SK-N-MC (cell line): ENCODE data around the gene CACNG4.

Experiments used
- DNase-seq: peaks from one replicate; pipeline ENCODE4 v3.0.0-alpha.2; 2011; ENCODE audit warnings: low read depth, low spot score
- H3K27ac ChIP-seq: fragments of 200-600 bp; sonication (generic); 2 replicates; pipeline ENCODE4 v1.5.1; 2016; ENCODE audit warnings: mixed run types
- H3K36me3 ChIP-seq: fragments of 200-600 bp; sonication (generic); 2 replicates; pipeline ENCODE4 v1.6.1; 2017; ENCODE audit warnings: antibody characterized with exemption, low read length, mixed read lengths; ENCODE audit not compliant: insufficient read depth
- H3K4me3 ChIP-seq: fragments of 200-600 bp; sonication (generic); 2 replicates; pipeline ENCODE4 v1.5.1; 2016
- H3K9ac ChIP-seq: fragments of 200-600 bp; sonication (generic); 2 replicates; pipeline ENCODE4 v1.8.0; 2017; ENCODE audit warnings: mixed run types, mixed read lengths; ENCODE audit not compliant: insufficient read length
- H3K9me3 ChIP-seq: fragments of 200-600 bp; sonication (generic); 2 replicates; pipeline ENCODE4 v1.6.1; 2017; ENCODE audit warnings: low read depth, mild to moderate bottlenecking, antibody characterized with exemption, low read length, moderate library complexity, mixed read lengths
- EZH2 ChIP-seq: fragments of 200-600 bp; sonication (generic); IDR thresholded peaks from one replicate; pipeline ENCODE4 v1.6.1; 2017; ENCODE audit warnings: antibody characterized with exemption
- FOXP2 ChIP-seq: optimal IDR thresholded peaks from 2 replicates; pipeline ENCODE3; 2011; ENCODE audit warnings: mild to moderate bottlenecking, moderate library complexity; ENCODE audit not compliant: insufficient read depth; ENCODE audit errors: extremely low read length, control extremely low read depth
- POLR2AphosphoS5 ChIP-seq: IDR thresholded peaks from 2 replicates; pipeline ENCODE4 v1.6.1; 2012; ENCODE audit warnings: mild to moderate bottlenecking, low read depth, low read length, borderline replicate concordance

Gene CACNG4

DNA sequence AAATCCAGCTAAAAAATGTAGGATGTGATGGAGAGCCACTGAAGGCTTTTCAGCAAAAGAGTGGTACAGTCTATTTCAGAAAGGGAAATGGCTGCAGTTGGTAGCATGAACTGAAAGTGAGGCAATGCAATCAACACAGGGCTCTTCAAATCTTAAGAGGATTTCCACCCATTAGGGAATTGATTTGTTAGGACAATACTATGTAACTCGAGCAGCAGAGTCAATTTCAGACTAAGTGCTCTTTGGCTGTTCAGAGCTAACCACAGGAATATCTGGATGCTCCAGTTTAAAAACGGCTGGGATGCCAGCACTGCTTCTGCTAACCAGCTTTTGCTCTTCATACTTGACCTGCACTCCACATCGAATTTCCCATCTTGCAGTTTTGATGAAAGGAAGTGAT, 104.5 kb downstream of the CACNG4 start:
- Histone ChIP-seq H3K9ac (no peak overlapping the region), H3K4me3 (no peak overlapping the region), H3K36me3 (peaks cover 3% of the 10 kb centered on the region), H3K9me3 (no peaks in the 10 kb centered on the region), H3K27ac (no peak overlapping the region)
- TF ChIP-seq EZH2 = no peak
- TF ChIP-seq FOXP2 = no peak
- TF ChIP-seq POLR2AphosphoS5 = no peak
- DNase-seq = no peak

DNA sequence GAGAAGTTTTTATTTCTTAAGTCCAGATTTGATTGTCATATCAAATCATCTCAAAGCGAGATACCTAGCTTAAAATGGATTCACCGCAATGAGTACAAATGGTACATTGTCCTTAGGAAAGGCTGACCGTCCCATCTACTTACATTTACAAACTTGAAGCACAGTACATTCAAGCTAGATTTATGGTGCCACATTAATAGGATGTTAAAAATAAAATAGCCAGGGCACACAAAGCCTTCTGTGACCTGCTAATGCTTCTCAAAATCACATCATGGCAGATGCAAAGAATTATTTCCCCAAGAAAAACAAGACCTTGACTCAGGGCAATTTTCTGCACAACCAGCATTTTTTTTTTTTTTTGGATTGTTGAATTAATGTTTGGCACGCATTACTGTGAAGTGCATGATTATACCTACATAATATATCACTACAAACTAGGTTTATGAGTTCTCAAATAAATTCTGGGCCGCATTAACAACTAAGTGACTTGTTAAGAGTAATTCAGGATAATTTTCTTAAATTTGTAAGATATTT, 105.2 kb downstream of the CACNG4 start:
- Histone ChIP-seq H3K4me3 (no peak overlapping the region), H3K27ac (no peak overlapping the region), H3K9ac (no peak overlapping the region), H3K9me3 (no peaks in the 10 kb centered on the region), H3K36me3 (peaks cover 3% of the 10 kb centered on the region)
- DNase-seq = no peak
- no peak for TF ChIP-seq FOXP2
- TF ChIP-seq EZH2 = no peak
- no peak for TF ChIP-seq POLR2AphosphoS5

GRCh38 chr17:67071595-67071994, 107.1 kb downstream of the CACNG4 start:
- H3K9me3 ChIP-seq = no peaks in the 10 kb centered on the region

GRCh38 chr17:67072885-67073284, 108.4 kb downstream of the CACNG4 start:
- no peak overlapping the region for H3K9ac ChIP-seq
- TF ChIP-seq POLR2AphosphoS5 (no peak), EZH2 (no peak), FOXP2 (no peak)

More at GRCh38 chr17:67071595-67071994, 107.1 kb downstream of the CACNG4 start:
- Histone ChIP-seq H3K36me3 (peaks cover 3% of the 10 kb centered on the region), H3K9ac (no peak overlapping the region), H3K4me3 (no peak overlapping the region), H3K27ac (no peak overlapping the region)
- no peak for TF ChIP-seq EZH2
- TF ChIP-seq POLR2AphosphoS5 = no peak
- no peak for TF ChIP-seq FOXP2
- no peak for DNase-seq

GRCh38 chr17:67074781-67075180, 110.3 kb downstream of the CACNG4 start:
- no peaks in the 10 kb centered on the region for H3K9me3 ChIP-seq
- H3K4me3 ChIP-seq = no peak overlapping the region
- DNase-seq = no peak
- H3K36me3 ChIP-seq = peaks cover 8% of the 10 kb centered on the region
- no peak overlapping the region for H3K27ac ChIP-seq
- no peak overlapping the region for H3K9ac ChIP-seq
- TF ChIP-seq POLR2AphosphoS5 = no peak
- no peak for TF ChIP-seq FOXP2
- TF ChIP-seq EZH2 = no peak

More at GRCh38 chr17:67072885-67073284, 108.4 kb downstream of the CACNG4 start:
- Histone ChIP-seq H3K9me3 (no peaks in the 10 kb centered on the region), H3K4me3 (no peak overlapping the region), H3K27ac (no peak overlapping the region), H3K36me3 (peaks cover 3% of the 10 kb centered on the region)
- no peak for DNase-seq

DNA sequence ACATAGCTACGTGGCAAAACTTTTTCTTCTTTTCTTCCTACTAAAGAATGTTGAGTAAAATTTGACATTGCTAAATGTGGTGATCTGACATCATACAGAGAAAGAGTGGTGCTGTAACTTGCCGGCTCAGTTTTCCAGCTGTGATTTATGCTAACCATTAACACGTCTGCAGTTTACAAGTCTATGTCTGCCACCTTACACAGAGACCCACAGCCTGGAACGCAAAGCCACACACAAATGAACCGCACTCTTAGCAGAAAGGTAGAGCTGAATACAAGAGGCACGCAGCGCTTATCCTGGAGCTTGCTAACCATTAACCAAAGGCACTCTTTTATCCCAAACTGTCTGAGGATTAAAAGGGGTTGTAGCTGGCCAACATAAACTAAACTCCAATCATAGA, 111.8 kb downstream of the CACNG4 start:
- no peak for TF ChIP-seq FOXP2
- TF ChIP-seq POLR2AphosphoS5 = no peak
- no peak for TF ChIP-seq EZH2
- Histone ChIP-seq H3K4me3 (no peak overlapping the region), H3K9me3 (no peaks in the 10 kb centered on the region), H3K27ac (no peak overlapping the region), H3K36me3 (peaks cover 8% of the 10 kb centered on the region), H3K9ac (no peak overlapping the region)
- DNase-seq = no peak

GRCh38 chr17:67078292-67078691, 113.8 kb downstream of the CACNG4 start:
- no peaks in the 10 kb centered on the region for H3K9me3 ChIP-seq
- no peak overlapping the region for H3K4me3 ChIP-seq
- no peak overlapping the region for H3K27ac ChIP-seq
- TF ChIP-seq POLR2AphosphoS5 (no peak), EZH2 (no peak), FOXP2 (no peak)
- H3K36me3 ChIP-seq = peaks cover 8% of the 10 kb centered on the region
- no peak overlapping the region for H3K9ac ChIP-seq
- no peak for DNase-seq

DNA sequence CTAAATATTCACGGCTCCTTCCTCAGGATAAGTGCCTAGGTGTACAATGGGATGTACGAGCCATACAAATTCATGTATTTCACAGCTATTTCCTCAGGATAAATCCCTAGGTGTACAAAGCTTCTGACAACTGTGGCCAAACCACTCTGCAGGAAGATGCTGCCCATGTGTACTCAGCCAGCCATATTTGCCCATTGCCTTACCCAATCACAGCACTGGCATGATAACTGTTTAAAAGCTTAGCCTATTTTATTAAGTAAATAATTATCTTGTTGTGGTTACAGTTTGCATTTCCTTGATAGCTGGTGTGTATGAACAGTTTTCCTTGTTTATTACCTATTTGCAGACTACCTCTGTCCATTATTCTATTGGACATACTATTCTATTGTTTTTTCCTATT, 115.0 kb downstream of the CACNG4 start:
- no peak for DNase-seq
- no peak for TF ChIP-seq POLR2AphosphoS5
- no peak for TF ChIP-seq FOXP2
- no peak for TF ChIP-seq EZH2

GRCh38 chr17:67080804-67081203, 116.3 kb downstream of the CACNG4 start:
- Histone ChIP-seq H3K36me3 (peaks cover 8% of the 10 kb centered on the region), H3K27ac (no peak overlapping the region)
- no peak for TF ChIP-seq POLR2AphosphoS5
- no peak for TF ChIP-seq FOXP2
- no peak for TF ChIP-seq EZH2

More for the DNA sequence above, 115.0 kb downstream of the CACNG4 start:
- Histone ChIP-seq H3K27ac (no peak overlapping the region), H3K9ac (no peak overlapping the region), H3K9me3 (no peaks in the 10 kb centered on the region), H3K36me3 (peaks cover 5% of the 10 kb centered on the region; the same call in 1 of the 2 replicates), H3K4me3 (no peak overlapping the region)

More at GRCh38 chr17:67080804-67081203, 116.3 kb downstream of the CACNG4 start:
- H3K9me3 ChIP-seq = no peaks in the 10 kb centered on the region
- no peak overlapping the region for H3K4me3 ChIP-seq
- DNase-seq = no peak
- H3K9ac ChIP-seq = no peak overlapping the region
